BE2C (cell line): ENCODE data around the gene GRM3.

ENCODE experiments used
- DNase-seq: peaks from one replicate; pipeline ENCODE4 v3.0.0-alpha.2; 2020
- H3K27me3 ChIP-seq: fragments of 250-450 bp; sonication (Bioruptor Pico); 2 replicates; pipeline ENCODE4 v1.5.1; 2020; ENCODE audit warnings: mild to moderate bottlenecking
- H3K36me3 ChIP-seq: fragments of 250-450 bp; sonication (Bioruptor Pico); 2 replicates; pipeline ENCODE4 v1.5.1; 2020; ENCODE audit warnings: mild to moderate bottlenecking
- H3K4me1 ChIP-seq: fragments of 250-450 bp; sonication (Bioruptor Pico); 2 replicates; pipeline ENCODE4 v1.5.1; 2020
- H3K4me3 ChIP-seq: 2 replicates; pipeline ENCODE4 v1.5.1; 2011; ENCODE audit warnings: low read depth, low read length
- H3K9me3 ChIP-seq: fragments of 250-450 bp; sonication (Bioruptor Pico); 2 replicates; pipeline ENCODE4 v1.5.1; 2020
- CTCF ChIP-seq: IDR thresholded peaks from 2 replicates; pipeline ENCODE4 v1.5.1; 2012; ENCODE audit warnings: mild to moderate bottlenecking, low read depth, low read length

The GRM3 gene

GRCh38 chr7:86898171-86898570 lies 254.5 kb downstream of the GRM3 start:
- no peaks in the 10 kb centered on the region for H3K27me3 ChIP-seq
- H3K36me3 ChIP-seq: no peaks in the 10 kb centered on the region
- H3K4me1 ChIP-seq: no peaks in the 10 kb centered on the region
- no peak overlapping the region for H3K4me3 ChIP-seq
- no peaks in the 10 kb centered on the region for H3K9me3 ChIP-seq
- TF ChIP-seq CTCF: no peak
- DNase-seq: no peak

GRCh38 chr7:86900886-86901285 lies 257.2 kb downstream of the GRM3 start:
- TF ChIP-seq CTCF: no peak
- Histone ChIP-seq H3K9me3 (no peaks in the 10 kb centered on the region), H3K27me3 (no peaks in the 10 kb centered on the region), H3K36me3 (no peaks in the 10 kb centered on the region), H3K4me1 (no peaks in the 10 kb centered on the region), H3K4me3 (no peak overlapping the region)
- no peak for DNase-seq

GRCh38 chr7:86904949-86905834 lies 261.5 kb downstream of the GRM3 start:
- no peaks in the 10 kb centered on the region for H3K36me3 ChIP-seq
- TF ChIP-seq CTCF: peak; percentile 79
- no peaks in the 10 kb centered on the region for H3K4me1 ChIP-seq
- H3K27me3 ChIP-seq: no peaks in the 10 kb centered on the region
- H3K4me3 ChIP-seq: no peak overlapping the region
- no peaks in the 10 kb centered on the region for H3K9me3 ChIP-seq
- peak; percentile 32 for DNase-seq

- DNase-seq: no peak
- Histone ChIP-seq H3K27me3 (no peaks in the 10 kb centered on the region; the same call in 1 of the 2 replicates), H3K36me3 (no peaks in the 10 kb centered on the region), H3K4me3 (no peak overlapping the region), H3K4me1 (peaks cover 3% of the 10 kb centered on the region; the same call in 1 of the 2 replicates), H3K9me3 (no peaks in the 10 kb centered on the region)
- TF ChIP-seq CTCF: no peak
Observed at GRCh38 chr7:86908948-86909347, 265.2 kb downstream of the GRM3 start.

- Histone ChIP-seq H3K27me3 (no peaks in the 10 kb centered on the region; the same call in 1 of the 2 replicates), H3K9me3 (no peaks in the 10 kb centered on the region), H3K4me3 (no peak overlapping the region), H3K36me3 (no peaks in the 10 kb centered on the region), H3K4me1 (peaks cover 5% of the 10 kb centered on the region; the same call in 1 of the 2 replicates)
- peak; percentile 35 for TF ChIP-seq CTCF
- no peak for DNase-seq
Observed at GRCh38 chr7:86911659-86912058, 267.9 kb downstream of the GRM3 start.

GRCh38 chr7:86913709-86914108 lies 270.0 kb downstream of the GRM3 start:
- no peak for DNase-seq
- no peak for TF ChIP-seq CTCF
- H3K27me3 ChIP-seq: no peaks in the 10 kb centered on the region; the same call in 1 of the 2 replicates
- H3K4me3 ChIP-seq: no peak overlapping the region
- H3K4me1 ChIP-seq: peaks cover 5% of the 10 kb centered on the region; the same call in 1 of the 2 replicates
- no peaks in the 10 kb centered on the region for H3K36me3 ChIP-seq
- H3K9me3 ChIP-seq: no peaks in the 10 kb centered on the region
